CD14-positive monocyte (primary cell): ENCODE results near the gene MRPL21. TPM values are rescaled to one million over a fixed set of nuclear protein-coding genes. Genes with fewer than 3 reads are reported as not detected.

ENCODE experiments used
- DNase-seq, 3 donors: peaks; one replicate each; pipeline ENCODE4 v3.0.0-alpha.2; 2011 to 2022
- H2AFZ ChIP-seq: 2 replicates; pipeline ENCODE4 v1.6.0; 2012; ENCODE audit warnings: mild to moderate bottlenecking, low read depth, low read length, inconsistent platforms; ENCODE audit not compliant: insufficient read depth, poor library complexity, severe bottlenecking
- H3K27ac ChIP-seq, 2 donors: 1 replicate in 1 of 2; 2 replicates in 1 of 2; pipeline ENCODE4 v1.5.1; 2012 to 2013; ENCODE audit warnings: low read length in 2 of 2, control low read depth in 1 of 2, inconsistent platforms in 1 of 2, low read depth in 1 of 2, mild to moderate bottlenecking in 1 of 2
- H3K27me3 ChIP-seq, 2 donors: one replicate each; pipeline versions ENCODE4 v1.6.0 to v1.6.1; 2011 to 2013; ENCODE audit warnings: low read length in 2 of 2; ENCODE audit not compliant: control insufficient read depth in 2 of 2, insufficient read depth in 2 of 2
- H3K36me3 ChIP-seq, 2 donors: replicated peaks in 1 of 2; 1 replicate in 1 of 2; 2 replicates in 1 of 2; pipeline versions ENCODE4 v1.5.1 to v1.6.1; 2012 to 2013; ENCODE audit warnings: low read length in 2 of 2, control low read depth in 1 of 2, inconsistent platforms in 1 of 2, mild to moderate bottlenecking in 1 of 2; ENCODE audit not compliant: insufficient read depth in 2 of 2, control insufficient read depth in 1 of 2
- H3K4me1 ChIP-seq, 2 donors: 1 replicate in 1 of 2; 2 replicates in 1 of 2; pipeline versions ENCODE4 v1.5.1 to v1.6.1; 2012 to 2013; ENCODE audit warnings: low read length in 2 of 2, control low read depth in 1 of 2, inconsistent platforms in 1 of 2, mild to moderate bottlenecking in 1 of 2, moderate library complexity in 1 of 2; ENCODE audit not compliant: insufficient read depth in 2 of 2, control insufficient read depth in 1 of 2
- H3K4me2 ChIP-seq: replicated peaks from 2 replicates; pipeline ENCODE3; 2012; ENCODE audit warnings: low read length, moderate library complexity, mild to moderate bottlenecking; ENCODE audit not compliant: poor library complexity, severe bottlenecking; ENCODE audit errors: extremely low read depth
- H3K4me3 ChIP-seq, 3 experiments: fragments of 200-600 bp in 1 of 3; sonication (generic) in 1 of 3; replicated peaks in 1 of 3; 1 replicate in 2 of 3; 2 replicates in 1 of 3; pipeline ENCODE4 v1.5.1; 2011 to 2013; ENCODE audit warnings: low read length in 3 of 3, mild to moderate bottlenecking in 3 of 3, control low read depth in 2 of 3, low read depth in 2 of 3, inconsistent platforms in 1 of 3, moderate library complexity in 1 of 3
- H3K79me2 ChIP-seq: 2 replicates; pipeline ENCODE4 v1.6.0; 2012; ENCODE audit warnings: mild to moderate bottlenecking, control low read depth, inconsistent platforms, low read length, moderate library complexity; ENCODE audit not compliant: insufficient read depth
- H3K9ac ChIP-seq: 2 replicates; pipeline ENCODE4 v1.6.0; 2017; ENCODE audit warnings: low read length, mild to moderate bottlenecking; ENCODE audit not compliant: insufficient read depth, poor library complexity, severe bottlenecking
- H3K9me3 ChIP-seq, 2 donors: replicated peaks in 1 of 2; 1 replicate in 1 of 2; 2 replicates in 1 of 2; pipeline versions ENCODE4 v1.5.1 to v1.6.1; 2012 to 2013; ENCODE audit warnings: low read length in 2 of 2, control low read depth in 1 of 2; ENCODE audit not compliant: control insufficient read depth in 1 of 2, insufficient read depth in 1 of 2
- H4K20me1 ChIP-seq: 2 replicates; pipeline ENCODE4 v1.6.0; 2012; ENCODE audit warnings: mild to moderate bottlenecking, low read length, control low read depth, moderate library complexity; ENCODE audit not compliant: insufficient read depth
- H3K27ac Mint-ChIP-seq, 7 donors: one replicate each; pipeline ENCODE4 v1.8.0; 2020; ENCODE audit warnings: mild to moderate bottlenecking in 7 of 7, mixed read lengths in 7 of 7, moderate library complexity in 6 of 7, inconsistent platforms in 2 of 7
- H3K27me3 Mint-ChIP-seq, 3 donors: one replicate each; pipeline ENCODE4 v1.8.0; 2021 to 2022; ENCODE audit warnings: low read depth in 3 of 3, mild to moderate bottlenecking in 3 of 3, mixed read lengths in 3 of 3, moderate library complexity in 3 of 3, inconsistent platforms in 1 of 3
- H3K36me3 Mint-ChIP-seq, 2 donors: one replicate each; pipeline ENCODE4 v1.8.0; 2020; ENCODE audit warnings: mixed read lengths in 2 of 2, inconsistent platforms in 1 of 2, mild to moderate bottlenecking in 1 of 2
- H3K4me1 Mint-ChIP-seq: one replicate; pipeline ENCODE4 v1.8.0; 2020; ENCODE audit warnings: mild to moderate bottlenecking, mixed read lengths
- H3K4me3 Mint-ChIP-seq, 2 donors: one replicate each; pipeline ENCODE4 v1.8.0; 2020; ENCODE audit warnings: mild to moderate bottlenecking in 2 of 2, mixed read lengths in 2 of 2, moderate library complexity in 1 of 2
- H3K9me3 Mint-ChIP-seq, 7 donors: one replicate each; pipeline ENCODE4 v1.8.0; 2020 to 2022; ENCODE audit warnings: mixed read lengths in 7 of 7, mild to moderate bottlenecking in 6 of 7, moderate library complexity in 6 of 7, inconsistent platforms in 2 of 7
- CTCF ChIP-seq: fragments of 200-600 bp; IDR thresholded peaks from one replicate; pipeline ENCODE4 v1.8.0; 2022; ENCODE audit warnings: antibody characterized with exemption, mild to moderate bottlenecking
- WGBS: methylation state at CpG from one replicate; pipeline ENCODE4 v1.1.5; 2013; ENCODE audit warnings: missing lambda C conversion rate; ENCODE audit not compliant: insufficient coverage; 5-methylcytosine and 5-hydroxymethylcytosine counted together
- intact Hi-C, 2 donors: fragments of 100-400 bp; cut with micrococcal nuclease; formaldehyde crosslinking; loops; one replicate each; pipeline versions ENCODE4 v1.15.0 to v1.15.1; 2023
- polyA plus RNA-seq, 3 donors: library from polyadenylated mRNA; depleted of rRNA in 1 of 3; unstranded in 2 of 3; stranded (reverse) in 1 of 3; fragments of 300-500 nt in 2 of 3; fragments of >200 nt in 1 of 3; fragmentation: Illumina TruSeq in 2 of 3; gene quantifications; 1 replicate in 2 of 3; 2 replicates in 1 of 3; pipeline ENCODE4 v1.2.3, GENCODE V29; 2012 to 2021

MRPL21 gene
- polyA plus RNA-seq, 3 donors = 38.8 to 138 (median 104) TPM

- Mint-ChIP-seq H3K4me1 (peaks cover 36% of the 10 kb centered on the region), H3K27ac (peak overlapping the region; percentile 73 to 97 (median 94)), H3K27me3 (peaks cover 0 to 3% (median 0%) of the 10 kb centered on the region in 3 donors), H3K9me3 (no peaks in the 10 kb centered on the region), H3K36me3 (peaks cover 39 to 40% of the 10 kb centered on the region in 2 donors), H3K4me3 (peak overlapping the region; percentile 99 to 100)
- Histone ChIP-seq H3K27ac (peak overlapping the region; percentile 48 to 87), H3K9me3 (no peaks in the 10 kb centered on the region), H3K4me3 (peak overlapping the region; percentile 70 to 93 (median 84)), H2AFZ (peak overlapping the region; percentile 97), H3K4me2 (peak overlapping the region; percentile 92), H3K4me1 (peaks cover 17 to 24% of the 10 kb centered on the region in 2 donors), H4K20me1 (peaks cover 9% of the 10 kb centered on the region), H3K36me3 (peaks cover 28 to 49% of the 10 kb centered on the region in 2 donors), H3K9ac (peak overlapping the region; percentile 87), H3K27me3 (no peaks in the 10 kb centered on the region), H3K79me2 (peaks cover 60% of the 10 kb centered on the region)
- intact Hi-C loops = loop anchor here (5.0 to 10.0 kb wide), 4 partner anchors 62 to 1290 kb away; partner anchors contain the start of gene CPT1A (in 2 of the 2)
- 0% methylated on average over 14 of the region's 24 CpGs for WGBS
- DNase-seq = peak; percentile 15 to 64 (median 21)
- no peak for TF ChIP-seq CTCF
Observed at GRCh38 chr11:68904248-68904847, 716 bp upstream of the MRPL21 start.

GRCh38 chr11:68900835-68901381, 2.7 kb downstream of the MRPL21 start:
- Mint-ChIP-seq H3K9me3 (no peaks in the 10 kb centered on the region), H3K36me3 (peaks cover 44 to 52% of the 10 kb centered on the region in 2 donors), H3K4me3 (no peak overlapping the region), H3K27ac (no peak overlapping the region), H3K27me3 (peaks cover 0 to 3% (median 0%) of the 10 kb centered on the region in 3 donors), H3K4me1 (peaks cover 36% of the 10 kb centered on the region)
- Histone ChIP-seq H2AFZ (no peak overlapping the region), H3K79me2 (peaks cover 62% of the 10 kb centered on the region), H3K4me1 (peaks cover 17 to 24% of the 10 kb centered on the region in 2 donors), H3K27me3 (no peaks in the 10 kb centered on the region), H3K4me3 (no peak overlapping the region), H3K36me3 (peaks cover 40 to 53% of the 10 kb centered on the region in 2 donors), H3K9me3 (no peaks in the 10 kb centered on the region), H3K27ac (no peak overlapping the region), H4K20me1 (peaks cover 9% of the 10 kb centered on the region), H3K4me2 (no peak overlapping the region), H3K9ac (no peak overlapping the region)
- no peak for DNase-seq
- TF ChIP-seq CTCF = no peak
- intact Hi-C loops = loop anchor here (5.0 to 10.0 kb wide), 4 partner anchors 59 to 1294 kb away; partner anchors contain the start of gene CPT1A (in 2 of the 2)
- 95% methylated on average over 9 of the region's 9 CpGs for WGBS
